ENCODE results near the gene GH1.
"Not testable (repeated sequence)": the region's sequence is repeated elsewhere in the genome, so short reads cannot be mapped to it uniquely, and the experiment has no call there.

GH1 gene

DNA sequence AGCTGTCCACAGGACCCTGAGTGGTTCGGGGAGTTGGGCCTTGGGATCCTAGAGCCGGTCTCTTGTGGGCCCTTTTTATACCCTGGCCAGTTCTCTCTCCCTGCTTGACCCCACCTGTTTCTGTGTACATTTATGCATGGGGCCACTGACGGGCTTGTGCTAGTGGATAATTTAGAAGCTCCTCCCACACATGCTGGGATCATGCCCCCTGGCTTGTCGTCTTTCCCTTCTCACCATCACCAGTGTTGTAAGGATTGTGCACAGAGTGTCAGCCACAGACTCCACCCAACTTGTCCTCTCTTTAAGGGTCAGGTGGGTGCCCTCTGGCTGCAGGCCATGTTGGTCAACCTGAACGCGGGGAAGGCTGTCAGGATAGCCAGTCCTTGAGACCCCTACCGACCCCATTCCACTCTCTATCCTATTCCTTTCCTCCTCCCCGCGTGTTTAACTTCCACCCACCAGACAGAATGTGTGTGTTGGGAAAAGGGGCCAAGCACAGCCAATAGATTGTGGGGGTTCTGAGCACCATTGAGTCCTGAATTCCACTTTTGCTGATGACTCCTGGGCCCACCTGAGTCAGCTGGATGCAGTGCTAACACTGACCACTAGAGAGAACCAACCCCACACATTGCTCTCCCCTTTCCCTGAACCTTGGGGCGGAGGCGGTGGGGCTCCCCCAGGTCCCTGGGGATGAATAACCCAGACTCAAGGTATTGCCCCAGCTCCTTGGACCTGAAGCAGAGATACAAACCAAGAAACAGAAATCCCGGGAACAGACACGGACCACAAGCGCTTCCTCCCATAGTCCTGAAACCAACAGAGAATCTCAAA, 21.9 kb downstream of the GH1 start, which contains the start of gene CSH1:
CSH1 (minus strand) TSS at position 51 of the 831 bp plus-strand sequence. CDS start 63 bp downstream, outside the sequence.
- DNase-seq (ENCODE audit: low read depth), result not testable (repeated sequence)

GRCh38 chr17:63894821-63895220, 23.8 kb downstream of the GH1 start:
- not testable (repeated sequence) for DNase-seq (ENCODE audit: low read depth)

- not testable (repeated sequence) for DNase-seq (ENCODE audit: low read depth)
These were observed 24.6 kb downstream of the GH1 start for GRCh38 chr17:63894021-63894420.

DNA sequence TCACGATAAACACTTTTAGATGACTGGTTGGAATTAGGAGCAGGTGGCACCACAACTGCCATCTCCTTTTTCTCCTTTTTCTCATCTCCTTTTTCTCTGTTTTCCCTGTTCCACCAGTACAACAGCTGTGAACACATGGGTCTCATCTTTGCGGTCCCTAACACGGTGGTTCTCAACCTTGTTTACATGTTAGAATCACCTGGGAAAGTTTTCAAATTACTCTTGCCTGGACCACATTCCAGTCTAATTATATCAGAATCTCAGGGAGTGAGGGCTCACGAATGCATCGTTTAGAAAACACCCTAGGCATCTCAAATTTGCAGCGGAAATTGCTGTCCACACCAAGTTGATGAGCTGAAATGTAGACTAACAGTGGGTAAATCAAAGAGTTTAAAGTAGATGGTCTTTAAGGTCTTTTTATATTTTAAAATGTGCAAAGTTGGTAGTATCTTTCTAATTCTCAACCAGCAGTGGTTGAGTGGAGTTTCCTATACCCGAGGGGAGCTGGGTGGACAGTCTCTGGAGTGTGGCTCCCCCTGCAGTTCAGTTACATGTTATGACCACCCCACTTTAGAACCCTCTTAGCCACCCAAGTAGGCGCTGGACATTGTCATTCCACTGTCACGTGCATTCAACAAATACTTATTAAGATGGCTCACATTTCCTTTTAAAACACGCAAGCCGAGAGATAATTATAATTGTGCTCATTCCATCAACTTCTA, 26.2 kb downstream of the GH1 start:
- not testable (repeated sequence) for DNase-seq (ENCODE audit: low read depth)

- DNase-seq (ENCODE audit: low read depth), result not testable (repeated sequence)
These were observed 29.4 kb downstream of the GH1 start for GRCh38 chr17:63889026-63889848.

- DNase-seq (ENCODE audit: low read depth), result not testable (repeated sequence)
These were observed 33.5 kb downstream of the GH1 start for GRCh38 chr17:63885119-63885518.

- not testable (repeated sequence) for DNase-seq (ENCODE audit: low read depth)
These were observed 36.0 kb downstream of the GH1 start for GRCh38 chr17:63882626-63883126.

DNA sequence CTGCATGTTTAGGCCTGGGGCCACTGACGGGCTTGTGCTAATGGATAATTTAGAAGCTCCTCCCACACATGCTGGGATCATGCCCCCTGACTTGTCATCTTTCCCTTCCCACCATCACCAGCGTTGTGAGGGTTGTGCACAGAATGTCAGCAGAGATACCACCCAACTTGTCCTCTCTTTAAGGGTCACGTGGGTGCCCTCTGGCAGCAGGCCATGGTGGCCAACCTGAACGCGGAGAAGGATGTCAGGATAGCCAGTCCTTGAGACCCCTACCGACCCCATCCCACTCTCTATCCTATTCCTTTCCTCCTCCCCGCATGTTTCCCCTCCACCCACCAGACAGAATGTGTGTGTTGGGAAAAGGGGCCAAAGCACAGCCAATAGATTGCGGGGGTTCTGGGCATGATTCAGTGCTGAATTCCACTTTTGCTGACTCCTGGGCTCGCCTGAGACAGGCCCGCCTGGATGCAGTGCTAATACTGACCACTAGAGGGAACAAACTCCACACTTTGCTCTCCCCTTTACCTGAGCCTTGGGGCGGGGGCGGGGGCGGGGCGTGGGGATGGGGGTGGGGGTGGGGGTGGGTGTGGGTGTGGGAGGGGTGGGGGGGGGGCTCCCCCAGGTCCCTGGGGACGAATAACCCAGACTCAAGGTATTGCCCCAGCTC, 36.6 kb downstream of the GH1 start, which contains the start of gene GH2:
GH2 (minus strand) TSS at position 10 of the 667 bp plus-strand sequence. CDS start 143 bp downstream, outside the sequence.
- no peak for DNase-seq (ENCODE audit: low read depth)

DNA sequence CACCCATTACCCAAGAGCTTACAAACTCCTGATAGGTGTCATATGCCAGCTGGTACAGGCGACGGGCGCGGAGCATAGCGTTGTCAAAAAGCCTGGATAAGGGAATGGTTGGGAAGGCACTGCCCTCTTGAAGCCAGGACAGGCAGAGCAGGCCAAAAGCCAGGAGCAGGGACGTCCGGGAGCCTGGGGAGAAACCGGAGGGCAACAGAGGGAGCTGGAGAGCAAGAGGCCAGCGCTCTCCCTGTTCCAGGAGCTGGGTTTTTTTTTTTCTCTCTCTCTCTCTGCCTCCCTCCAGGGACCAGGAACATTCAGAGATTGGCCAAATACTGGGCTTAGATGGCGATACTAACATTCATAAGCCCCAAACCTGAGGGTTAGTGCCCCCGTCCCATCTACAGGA, 37.3 kb downstream of the GH1 start:
- DNase-seq (ENCODE audit: low read depth), result not testable (repeated sequence)

DNA sequence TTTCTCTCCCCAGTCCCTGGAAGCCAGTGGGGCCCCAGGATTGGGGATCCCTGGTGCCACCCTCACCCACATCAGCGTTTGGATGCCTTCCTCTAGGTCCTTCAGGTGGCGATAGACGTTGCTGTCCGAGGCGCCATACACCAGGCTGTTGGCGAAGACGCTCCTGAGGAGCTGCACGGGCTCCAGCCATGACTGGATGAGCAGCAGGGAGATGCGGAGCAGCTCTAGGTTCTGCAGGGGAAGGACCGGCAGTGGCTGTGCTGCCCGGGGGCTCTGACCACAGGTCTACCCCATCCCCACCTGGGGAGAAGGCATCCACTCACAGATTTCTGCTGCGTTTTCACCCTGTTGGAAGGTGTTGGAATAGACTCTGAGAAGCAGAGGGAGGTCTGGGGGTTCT, 37.9 kb downstream of the GH1 start:
- no peak for DNase-seq (ENCODE audit: low read depth)

- DNase-seq (ENCODE audit: low read depth), result not testable (repeated sequence)
These were observed 40.2 kb downstream of the GH1 start for GRCh38 chr17:63878413-63878812.

DNA sequence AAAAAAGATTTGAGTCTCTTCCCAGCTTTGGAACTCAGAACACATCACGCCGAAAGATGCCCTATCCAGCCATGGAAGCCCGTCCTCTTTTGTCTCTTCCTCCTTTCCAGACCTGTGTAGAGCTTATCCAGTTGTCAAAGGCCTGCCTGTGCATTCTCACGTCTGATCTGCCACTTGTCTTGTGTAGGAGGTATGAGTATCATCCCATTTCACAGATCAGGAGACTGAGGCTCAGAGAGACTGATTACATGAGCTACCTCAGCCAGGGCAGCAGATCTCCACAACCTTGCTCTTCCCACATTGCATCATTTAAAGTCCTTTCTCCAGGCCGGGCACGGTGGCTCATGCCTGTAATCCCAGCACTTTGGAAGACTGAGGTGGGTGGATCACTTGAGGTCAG, 43.9 kb downstream of the GH1 start:
- not testable (repeated sequence) for DNase-seq (ENCODE audit: low read depth)

DNA sequence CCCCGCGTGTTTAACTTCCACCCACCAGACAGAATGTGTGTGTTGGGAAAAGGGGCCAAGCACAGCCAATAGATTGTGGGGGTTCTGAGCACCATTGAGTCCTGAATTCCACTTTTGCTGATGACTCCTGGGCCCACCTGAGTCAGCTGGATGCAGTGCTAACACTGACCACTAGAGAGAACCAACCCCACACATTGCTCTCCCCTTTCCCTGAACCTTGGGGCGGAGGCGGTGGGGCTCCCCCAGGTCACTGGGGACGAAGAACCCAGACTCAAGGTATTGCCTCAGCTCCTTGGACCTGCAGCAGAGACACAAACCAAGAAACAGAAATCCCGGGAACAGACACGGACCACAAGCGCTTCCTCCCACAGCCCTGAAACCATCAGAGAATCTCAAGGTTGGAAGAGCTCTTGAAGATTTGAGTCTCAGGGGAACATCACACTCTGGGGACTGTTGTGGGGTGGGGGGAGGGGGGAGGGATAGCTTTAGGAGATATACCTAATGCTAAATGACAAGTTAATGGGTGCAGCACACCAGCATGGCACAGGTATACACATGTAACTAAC, 44.5 kb downstream of the GH1 start:
- not testable (repeated sequence) for DNase-seq (ENCODE audit: low read depth)

- DNase-seq (ENCODE audit: low read depth), result not testable (repeated sequence)
These were observed 45.1 kb downstream of the GH1 start, which contains the start of gene CSH2 for GRCh38 chr17:63873577-63873976. Gene CSH2, minus strand, starts transcription at chr17:63873677. Its CDS starts 63 bp downstream, at chr17:63873614.

- not testable (repeated sequence) for DNase-seq (ENCODE audit: low read depth)
These were observed 46.8 kb downstream of the GH1 start for GRCh38 chr17:63871646-63872365.

GRCh38 chr17:63870292-63870665, 48.4 kb downstream of the GH1 start:
- not testable (repeated sequence) for DNase-seq (ENCODE audit: low read depth)

DNA sequence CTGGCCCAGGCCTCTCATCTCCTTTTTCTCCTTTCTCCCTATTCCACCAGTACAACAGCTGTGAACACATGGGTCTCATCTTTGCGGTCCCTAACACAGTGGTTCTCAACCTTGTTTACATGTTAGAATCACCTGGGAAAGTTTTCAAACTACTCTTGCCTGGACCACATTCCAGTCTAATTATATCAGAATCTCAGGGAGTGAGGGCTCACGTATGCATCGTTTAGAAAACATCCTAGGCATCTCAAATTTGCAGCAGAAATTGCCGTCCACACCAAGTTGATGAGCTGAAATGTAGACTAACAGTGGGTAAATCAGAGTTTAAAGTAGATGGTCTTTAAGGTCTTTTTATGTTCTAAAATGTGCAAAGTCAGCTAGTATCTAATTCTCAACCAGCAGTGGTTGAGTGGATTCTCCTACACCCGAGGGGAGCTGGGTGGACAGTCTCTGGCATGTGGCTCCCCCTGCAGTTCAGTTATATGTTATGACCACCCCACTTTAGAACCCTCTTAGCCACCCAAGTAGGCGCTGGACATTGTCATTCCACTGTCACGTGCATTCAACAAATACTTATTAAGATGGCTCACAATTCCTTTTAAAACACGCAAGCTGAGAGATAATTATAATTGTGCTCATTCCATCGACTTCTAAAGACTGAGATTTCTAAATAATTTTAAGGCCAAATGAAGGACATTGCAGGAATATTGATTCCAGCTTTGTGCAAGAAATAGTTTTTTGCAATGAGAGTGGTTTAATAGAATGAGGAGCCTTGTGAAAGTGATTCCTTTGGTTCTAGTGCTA, 48.9 kb downstream of the GH1 start:
- DNase-seq (ENCODE audit: low read depth), result not testable (repeated sequence)
